ENCODE measurements around the gene NR5A1. TPM values are rescaled to one million over a fixed set of nuclear protein-coding genes. Genes with fewer than 3 reads are reported as not detected.

Gene NR5A1
- total and polyA plus RNA-seq, 2 of the 13 experiments (the other 11 are each of a cell fraction or from before 2014, with no cell fraction given): 28.9 to 44.7 TPM

- Histone ChIP-seq H3K9ac (ENCODE audit: insufficient read depth, low read depth, low read length) (no peak overlapping the region), H3K4me3 (replicated peaks in 1 of 3; ENCODE audit: insufficient read depth in 1 of 3, low read depth in 2 of 3, low read length in 3 of 3) (no peak overlapping the region), H4K20me1 (ENCODE audit: insufficient read depth, low read length) (no peaks in the 10 kb centered on the region), H3K27me3 (ENCODE audit: control insufficient read depth in 1 of 2, insufficient read depth in 2 of 2, low read length in 2 of 2) (no peaks in the 10 kb centered on the region), H2AFZ (ENCODE audit: low read length) (no peak overlapping the region), H3K4me2 (ENCODE audit: low read depth, low read length) (no peak overlapping the region), H3K79me2 (ENCODE audit: insufficient read depth, low read length) (no peaks in the 10 kb centered on the region), H3K27ac (ENCODE audit: extremely low read length, insufficient read depth, low read length) (no peak overlapping the region), H3K9me3 (ENCODE audit: low read length) (no peaks in the 10 kb centered on the region), H3K4me1 (ENCODE audit: insufficient read depth, low read length) (peaks cover 9% of the 10 kb centered on the region; the same call in 1 of the 2 replicates), H3K36me3 (replicated peaks in 1 of 2; ENCODE audit: control insufficient read depth in 1 of 2, insufficient read depth in 2 of 2, low read length in 2 of 2) (peaks cover 24 to 71% of the 10 kb centered on the region in 2 experiments)
- intact Hi-C loops (cut with micrococcal nuclease; ENCODE audit: unreplicated experiment) (loop anchor here (1.0 to 5.0 kb wide), 2 partner anchors 59 to 117 kb away; no protein-coding TSS in a partner anchor), in situ Hi-C loops (cut with HindIII; ENCODE audit: extremely low pct_ligation_motif_present, low pct_unique_long_range_greater_than_20kb) (no loop called here)
- ATAC-seq (no peak), FAIRE-seq (no peak), DNase-seq (ENCODE audit: low spot score) (no peak)
- CTCF ChIA-PET (ENCODE audit: low intra/inter-chr PET ratio, low total read pairs): no interaction called here
- POLR2A ChIA-PET: interaction anchor here (2.5 kb wide), 1 partner anchor 15 kb away, joined by 7 read pairs; no protein-coding TSS in a partner anchor
- TF ChIP-seq ZNF615 (CRISPR knock-in tag; IDR thresholded peaks at IDR 0.05; ENCODE audit: borderline replicate concordance) (no peak), AFF4 (CRISPR knock-in tag; IDR thresholded peaks at IDR 0.05) (no peak), GTF2F1 (IDR thresholded peaks at IDR 0.05; ENCODE audit: low read length) (no peak), SOX6 (IDR thresholded peaks at IDR 0.05) (no peak), SOX6 (CRISPR knock-in tag; IDR thresholded peaks at IDR 0.05) (no peak), ZSCAN31 (CRISPR knock-in tag; IDR thresholded peaks at IDR 0.05; ENCODE audit: low read depth) (no peak), TMF1 (CRISPR knock-in tag; IDR thresholded peaks at IDR 0.05; ENCODE audit: low read depth) (no peak), ZNF766 (CRISPR knock-in tag; IDR thresholded peaks at IDR 0.05; ENCODE audit: borderline replicate concordance) (no peak), ZZZ3 (CRISPR knock-in tag; IDR thresholded peaks at IDR 0.05; ENCODE audit: borderline replicate concordance) (no peak), ZNF260 (CRISPR knock-in tag; IDR thresholded peaks at IDR 0.05; ENCODE audit: borderline replicate concordance, low read depth) (no peak), ATF7 (IDR thresholded peaks at IDR 0.05) (no peak), ATF7 (CRISPR knock-in tag; IDR thresholded peaks at IDR 0.05) (no peak), NAIF1 (CRISPR knock-in tag; IDR thresholded peaks at IDR 0.05; ENCODE audit: borderline replicate concordance) (no peak), EP300 (IDR thresholded peaks at IDR 0.05; ENCODE audit: low read depth in 2 of 2, low read length in 2 of 2) (no peak), EP300 (CRISPR knock-in tag; IDR thresholded peaks at IDR 0.05; ENCODE audit: borderline replicate concordance) (no peak), ZNF274 (CRISPR knock-in tag; IDR thresholded peaks at IDR 0.05) (no peak), RFX1 (IDR thresholded peaks at IDR 0.05) (no peak), THYN1 (CRISPR knock-in tag; IDR thresholded peaks at IDR 0.05; ENCODE audit: borderline replicate concordance, low read depth) (no peak), MLLT10 (CRISPR knock-in tag; IDR thresholded peaks at IDR 0.05) (no peak), ZNF512 (CRISPR knock-in tag; IDR thresholded peaks at IDR 0.05) (no peak), MAX (IDR thresholded peaks at IDR 0.05) (no peak)
- over 99% methylated on average over 10 of the region's 10 CpGs for WGBS (ENCODE audit: low lambda C conversion rate)
- BruUV-seq (replicated peaks): no TSS peak
Measured at GRCh38 chr9:124535846-124536245, 28.6 kb upstream of the NR5A1 start.
